ENCODE measurements around the gene EHMT1. TPM values are rescaled to one million over a fixed set of nuclear protein-coding genes. Genes with fewer than 3 reads are reported as not detected.
A peak's percentile ranks its signal among the peaks of the same experiment; 100 is the strongest.

The EHMT1 gene
- total RNA-seq, 1 experiment from 2014 or later, result 63.9 TPM

GRCh38 chr9:137612741-137613142 is 6.1 kb upstream of the EHMT1 start:
- H3K27me3 ChIP-seq (ENCODE audit: control insufficient read depth, insufficient read depth, low read length), result no peaks in the 10 kb centered on the region
- DNase-seq (ENCODE audit: low read depth, low spot score) (no peak), ATAC-seq (no peak; the same call in 1 of the 2 replicates)
- POLR2A ChIA-PET, result no interaction called here
- TF ChIP-seq POLR2AphosphoS5 (IDR thresholded peaks at IDR 0.05; ENCODE audit: low read depth, low read length) (no peak), SIN3A (IDR thresholded peaks at IDR 0.05; ENCODE audit: borderline replicate concordance, insufficient read depth, low read depth, low read length) (no peak), REST (IDR thresholded peaks at IDR 0.05; ENCODE audit: insufficient read depth in 1 of 2, low read depth in 2 of 2, low read length in 1 of 2) (no peak), TCF7L2 (IDR thresholded peaks at IDR 0.05; ENCODE audit: low read depth, low read length) (no peak)
- TF ChIP-seq, protein P1, sequence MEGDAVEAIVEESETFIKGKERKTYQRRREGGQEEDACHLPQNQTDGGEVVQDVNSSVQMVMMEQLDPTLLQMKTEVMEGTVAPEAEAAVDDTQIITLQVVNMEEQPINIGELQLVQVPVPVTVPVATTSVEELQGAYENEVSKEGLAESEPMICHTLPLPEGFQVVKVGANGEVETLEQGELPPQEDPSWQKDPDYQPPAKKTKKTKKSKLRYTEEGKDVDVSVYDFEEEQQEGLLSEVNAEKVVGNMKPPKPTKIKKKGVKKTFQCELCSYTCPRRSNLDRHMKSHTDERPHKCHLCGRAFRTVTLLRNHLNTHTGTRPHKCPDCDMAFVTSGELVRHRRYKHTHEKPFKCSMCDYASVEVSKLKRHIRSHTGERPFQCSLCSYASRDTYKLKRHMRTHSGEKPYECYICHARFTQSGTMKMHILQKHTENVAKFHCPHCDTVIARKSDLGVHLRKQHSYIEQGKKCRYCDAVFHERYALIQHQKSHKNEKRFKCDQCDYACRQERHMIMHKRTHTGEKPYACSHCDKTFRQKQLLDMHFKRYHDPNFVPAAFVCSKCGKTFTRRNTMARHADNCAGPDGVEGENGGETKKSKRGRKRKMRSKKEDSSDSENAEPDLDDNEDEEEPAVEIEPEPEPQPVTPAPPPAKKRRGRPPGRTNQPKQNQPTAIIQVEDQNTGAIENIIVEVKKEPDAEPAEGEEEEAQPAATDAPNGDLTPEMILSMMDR (IDR thresholded peaks at IDR 0.05), result no peak
- in situ Hi-C loops (cut with HindIII; ENCODE audit: low pct_unique_long_range_greater_than_20kb, low sequenced_read_pairs) (no loop called here), intact Hi-C loops (cut with micrococcal nuclease; ENCODE audit: unreplicated experiment) (no loop called here)
- H3K4me1 ChIP-seq (ENCODE audit: control insufficient read depth, insufficient read depth, low read length), result peaks cover 52% of the 10 kb centered on the region
- CTCF ChIA-PET, result no interaction called here
- H3K4me3 ChIP-seq (ENCODE audit: low read depth in 2 of 2, low read length in 2 of 2), result no peak overlapping the region
- H3K27ac ChIP-seq (ENCODE audit: low read length), result peak overlapping the region; percentile 82
- no TSS peak for BruUV-seq (replicated peaks)
- no peaks in the 10 kb centered on the region for H3K9me3 ChIP-seq (ENCODE audit: control insufficient read depth, insufficient read depth, low read depth, low read length)
- peaks cover 2% of the 10 kb centered on the region; the same call in 1 of the 2 replicates for H3K36me3 ChIP-seq (ENCODE audit: control insufficient read depth, insufficient read depth, low read length)

DNA sequence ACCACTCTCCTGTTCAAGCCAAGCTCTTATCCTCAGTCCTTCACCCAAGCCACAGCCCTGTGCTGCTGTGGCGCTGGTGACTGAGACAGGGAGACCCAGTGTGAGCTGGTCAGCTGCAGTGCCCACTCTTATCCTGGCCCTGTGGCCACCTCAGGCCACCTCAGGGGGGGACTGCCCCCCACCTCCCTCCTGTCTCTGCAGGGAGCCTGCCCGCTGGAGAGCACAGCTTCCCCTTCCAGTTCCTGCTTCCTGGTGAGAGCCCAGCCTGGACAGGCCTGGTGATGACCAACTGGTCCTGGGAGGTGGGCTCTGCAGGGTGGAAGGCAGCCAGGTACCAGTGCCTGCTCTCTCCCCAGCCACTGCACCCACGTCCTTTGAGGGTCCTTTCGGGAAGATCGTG is 5.5 kb upstream of the EHMT1 start:
- ChIA-PET POLR2A (no interaction called here), CTCF (no interaction called here)
- in situ Hi-C loops (cut with HindIII; ENCODE audit: low pct_unique_long_range_greater_than_20kb, low sequenced_read_pairs), result no loop called here
- H3K27me3 ChIP-seq (ENCODE audit: control insufficient read depth, insufficient read depth, low read length), result no peaks in the 10 kb centered on the region
- ATAC-seq (no peak), DNase-seq (ENCODE audit: low read depth, low spot score) (no peak)
- peaks cover 52% of the 10 kb centered on the region for H3K4me1 ChIP-seq (ENCODE audit: control insufficient read depth, insufficient read depth, low read length)
- intact Hi-C loops (cut with micrococcal nuclease; ENCODE audit: unreplicated experiment), result no loop called here
- BruUV-seq (replicated peaks), result no TSS peak
- H3K27ac ChIP-seq (ENCODE audit: low read length), result peak overlapping the region; percentile 82
- H3K9me3 ChIP-seq (ENCODE audit: control insufficient read depth, insufficient read depth, low read depth, low read length), result no peaks in the 10 kb centered on the region
- TF ChIP-seq, protein P1 (IDR thresholded peaks at IDR 0.05), result no peak
- H3K4me3 ChIP-seq (ENCODE audit: low read depth in 2 of 2, low read length in 2 of 2), result no peak overlapping the region
- H3K36me3 ChIP-seq (ENCODE audit: control insufficient read depth, insufficient read depth, low read length), result peaks cover 4% of the 10 kb centered on the region; the same call in 1 of the 2 replicates

All from Panc1 (cell line).